Endodermal cell (in vitro differentiated cells): ENCODE data around the gene UMAD1. TPM values are rescaled to one million over a fixed set of nuclear protein-coding genes. Genes with fewer than 3 reads are reported as not detected.

Experiments used
- DNase-seq: peaks from one replicate; pipeline ENCODE4 v3.0.0-alpha.2; 2017
- H3K27ac ChIP-seq: 2 replicates; pipeline ENCODE4 v1.5.1; 2013; ENCODE audit warnings: mild to moderate bottlenecking, low read depth, low read length, moderate library complexity
- H3K27me3 ChIP-seq: 2 replicates; pipeline ENCODE4 v1.6.1; 2013; ENCODE audit warnings: mild to moderate bottlenecking, low read length, moderate library complexity; ENCODE audit not compliant: insufficient read depth, control insufficient read depth, poor library complexity, severe bottlenecking
- H3K36me3 ChIP-seq: 2 replicates; pipeline ENCODE4 v1.7.0; 2013; ENCODE audit warnings: mild to moderate bottlenecking, low read length, moderate library complexity; ENCODE audit not compliant: control insufficient read depth, insufficient read depth
- H3K4me1 ChIP-seq: one replicate; pipeline ENCODE4 v1.7.0; 2013; ENCODE audit warnings: low read length; ENCODE audit not compliant: control insufficient read depth, insufficient read depth
- H3K4me3 ChIP-seq: 2 replicates; pipeline ENCODE4 v1.5.1; 2013; ENCODE audit warnings: mild to moderate bottlenecking, low read length, moderate library complexity
- H3K9ac ChIP-seq: 2 replicates; pipeline ENCODE4 v1.6.1; 2013; ENCODE audit warnings: mild to moderate bottlenecking, low read length, moderate library complexity; ENCODE audit not compliant: poor library complexity, severe bottlenecking; ENCODE audit errors: extremely low read depth
- H3K9me3 ChIP-seq: 2 replicates; pipeline ENCODE4 v1.6.1; 2013; ENCODE audit warnings: mild to moderate bottlenecking, low read length, moderate library complexity; ENCODE audit not compliant: control insufficient read depth
- H3K27ac Mint-ChIP-seq: 2 replicates; pipeline ENCODE4 v1.8.0; 2020; ENCODE audit warnings: mixed read lengths
- H3K27me3 Mint-ChIP-seq: 2 replicates; pipeline ENCODE4 v1.8.0; 2021; ENCODE audit warnings: mild to moderate bottlenecking, mixed read lengths; ENCODE audit not compliant: insufficient read depth
- H3K36me3 Mint-ChIP-seq: 2 replicates; pipeline ENCODE4 v1.8.0; 2020; ENCODE audit warnings: low read depth, mixed read lengths
- H3K4me1 Mint-ChIP-seq: 2 replicates; pipeline ENCODE4 v1.8.0; 2020; ENCODE audit warnings: mixed read lengths
- H3K4me3 Mint-ChIP-seq: 2 replicates; pipeline ENCODE4 v1.8.0; 2020; ENCODE audit warnings: mild to moderate bottlenecking, moderate library complexity, mixed read lengths
- H3K9me3 Mint-ChIP-seq: 2 replicates; pipeline ENCODE4 v1.8.0; 2020; ENCODE audit warnings: mild to moderate bottlenecking, mixed read lengths
- CTCF ChIP-seq: fragments of 200-600 bp; sonication (generic); conservative IDR thresholded peaks from 2 replicates; pipeline ENCODE4 v1.5.0; 2021; ENCODE audit warnings: antibody characterized with exemption, mild to moderate bottlenecking
- WGBS, 2 experiments: methylation state at CpG; one replicate each; pipeline versions ENCODE4 v1.1.5 to v1.1.7; 2013; ENCODE audit warnings: missing lambda C conversion rate in 2 of 2, mixed read lengths in 1 of 2; ENCODE audit not compliant: insufficient coverage in 1 of 2, insufficient read length in 1 of 2; 5-methylcytosine and 5-hydroxymethylcytosine counted together
- total RNA-seq, 2 donors: library from RNA; stranded (reverse); fragmentation: NEBNext Ultra II Directional in 1 of 2; extraction: Animal tissue kit (Norgen Biotek cat#: 25700) in 1 of 2; gene quantifications; 2 replicates in 1 of 2; 3 replicates in 1 of 2; pipeline ENCODE4 v1.2.1, GENCODE V29; 2021

Gene UMAD1
- total RNA-seq, 2 donors from 2014 or later = 9.7 to 10.3 TPM

- no peaks in the 10 kb centered on the region for H3K27me3 ChIP-seq
- H3K4me3 Mint-ChIP-seq = no peak overlapping the region
- H3K27ac Mint-ChIP-seq = no peak overlapping the region
These were observed 116.0 kb downstream of the UMAD1 start for GRCh38 chr7:7756577-7756976.

GRCh38 chr7:7757576-7757975 is 117.0 kb downstream of the UMAD1 start:
- Histone ChIP-seq H3K9me3 (no peaks in the 10 kb centered on the region), H3K4me1 (no peaks in the 10 kb centered on the region), H3K27ac (no peak overlapping the region), H3K9ac (no peak overlapping the region), H3K27me3 (no peaks in the 10 kb centered on the region), H3K36me3 (no peaks in the 10 kb centered on the region), H3K4me3 (no peak overlapping the region)
- Mint-ChIP-seq H3K4me3 (no peak overlapping the region), H3K4me1 (peaks cover 1% of the 10 kb centered on the region), H3K27me3 (no peaks in the 10 kb centered on the region), H3K27ac (no peak overlapping the region), H3K9me3 (no peaks in the 10 kb centered on the region), H3K36me3 (no peaks in the 10 kb centered on the region)
- DNase-seq = no peak
- TF ChIP-seq CTCF = no peak
- WGBS, 2 experiments = 80 to 88% methylated on average over 2 to 4 of the region's 4 CpGs

More at GRCh38 chr7:7756577-7756976, 116.0 kb downstream of the UMAD1 start:
- H3K27me3 Mint-ChIP-seq = no peaks in the 10 kb centered on the region
- no peak for TF ChIP-seq CTCF
- Histone ChIP-seq H3K9ac (no peak overlapping the region), H3K4me3 (no peak overlapping the region), H3K36me3 (no peaks in the 10 kb centered on the region), H3K4me1 (no peaks in the 10 kb centered on the region), H3K9me3 (no peaks in the 10 kb centered on the region), H3K27ac (no peak overlapping the region)
- DNase-seq = no peak
- WGBS, 2 experiments = 92% methylated on average over 3 of the region's 3 CpGs; no CpG with 5 or more reads in 1 of the 2 experiments
- H3K36me3 Mint-ChIP-seq = no peaks in the 10 kb centered on the region
- peaks cover 5% of the 10 kb centered on the region for H3K4me1 Mint-ChIP-seq
- H3K9me3 Mint-ChIP-seq = no peaks in the 10 kb centered on the region

- WGBS, 2 experiments = 82 to 87% methylated on average over 3 to 5 of the region's 5 CpGs
- no peaks in the 10 kb centered on the region for H3K36me3 ChIP-seq
- Mint-ChIP-seq H3K27me3 (no peaks in the 10 kb centered on the region), H3K4me3 (no peak overlapping the region), H3K9me3 (no peaks in the 10 kb centered on the region), H3K4me1 (peaks cover 3% of the 10 kb centered on the region), H3K27ac (no peak overlapping the region), H3K36me3 (no peaks in the 10 kb centered on the region)
- no peak overlapping the region for H3K9ac ChIP-seq
- H3K4me3 ChIP-seq = no peak overlapping the region
- no peaks in the 10 kb centered on the region for H3K27me3 ChIP-seq
- TF ChIP-seq CTCF = no peak
- DNase-seq = no peak
- H3K4me1 ChIP-seq = no peaks in the 10 kb centered on the region
- no peaks in the 10 kb centered on the region for H3K9me3 ChIP-seq
- no peak overlapping the region for H3K27ac ChIP-seq
These were observed 120.9 kb downstream of the UMAD1 start for GRCh38 chr7:7761340-7761973.
